HCT116 (cell line): ENCODE data around the gene DGCR8. TPM values are rescaled to one million over a fixed set of nuclear protein-coding genes. Genes with fewer than 3 reads are reported as not detected.

Experiments used
- ATAC-seq: fragments of 200-7000 bp; cut with Tn5 transposase; 2 replicates; pipeline ENCODE4 v1.9.1; 2020; ENCODE audit warnings: mild to moderate bottlenecking, moderate library complexity
- BruUV-seq: library from RNA; stranded (reverse); fragments of 400-500 nt; replicated peaks from 2 replicates; lab custom pipeline; 2021; lab: Mats Ljungman, UMichigan
- CTCF ChIA-PET: fragments of 300-600 bp; sonication (Branson Sonifier 250); formaldehyde crosslinking; loops from one replicate; lab custom pipeline; 2021; ENCODE audit warnings: antibody characterized with exemption; lab: Charles Lee
- POLR2A ChIA-PET: fragments of 300-600, 350-600 bp; sonication (Branson Sonifier 250); formaldehyde crosslinking; loops from one replicate; lab custom pipeline; 2021; ENCODE audit warnings: antibody characterized with exemption; lab: Charles Lee
- RAD21 ChIA-PET, 2 experiments: fragments of 300-600 bp; sonication (Branson Sonifier 250); formaldehyde crosslinking; loops; one replicate each; lab custom pipeline; 2023; ENCODE audit warnings: low total read pairs in 2 of 2; ENCODE audit not compliant: uncharacterized antibody in 2 of 2, unreplicated experiment in 2 of 2, low non-redundant PET in 1 of 2; lab: Charles Lee
- DNase-seq: peaks from one replicate; pipeline ENCODE4 v3.0.0-alpha.2; 2010; ENCODE audit warnings: low read depth, low spot score
- H2AFZ ChIP-seq: fragments of 200-600 bp; shearing (Covaris generic), sonication (generic); 2 replicates; pipeline ENCODE4 v1.6.1; 2017; ENCODE audit warnings: low read depth, mixed run types, mixed read lengths, antibody characterized with exemption, low read length; ENCODE audit not compliant: poor library complexity, severe bottlenecking
- H3K27ac ChIP-seq: 2 replicates; pipeline ENCODE4 v1.5.1; 2012; ENCODE audit warnings: low read depth, low read length
- H3K27me3 ChIP-seq: fragments of 200-600 bp; sonication (generic); 2 replicates; pipeline ENCODE4 v1.6.1; 2016; ENCODE audit warnings: mixed run types, low read length, mixed read lengths; ENCODE audit not compliant: insufficient read depth
- H3K36me3 ChIP-seq, 2 experiments: fragments of 200-500 bp in 1 of 2; fragments of 200-600 bp in 1 of 2; sonication (Bioruptor generic) in 1 of 2; sonication (generic) in 1 of 2; 2 replicates each; pipeline versions ENCODE4 v1.5.1 to v1.6.1; 2014 to 2016; ENCODE audit warnings: low read length in 2 of 2, inconsistent platforms in 1 of 2, mixed read lengths in 1 of 2, mixed run types in 1 of 2; ENCODE audit not compliant: insufficient read depth in 2 of 2, control insufficient read depth in 1 of 2
- H3K4me1 ChIP-seq, 2 experiments: fragments of 200-600 bp in 1 of 2; sonication (generic) in 1 of 2; 2 replicates each; pipeline versions ENCODE4 v1.5.1 to v1.6.1; 2012 to 2017; ENCODE audit warnings: low read length in 2 of 2, inconsistent platforms in 1 of 2, mild to moderate bottlenecking in 1 of 2, mixed read lengths in 1 of 2, mixed run types in 1 of 2, moderate library complexity in 1 of 2; ENCODE audit not compliant: insufficient read depth in 2 of 2, control insufficient read depth in 1 of 2
- H3K4me2 ChIP-seq: fragments of 200-600 bp; sonication (generic); 2 replicates; pipeline ENCODE4 v1.6.1; 2017; ENCODE audit warnings: mixed run types, low read length, mixed read lengths
- H3K4me3 ChIP-seq, 2 experiments: fragments of 200-600 bp in 1 of 2; sonication (generic) in 1 of 2; replicated peaks in 1 of 2; 2 replicates each; pipeline ENCODE4 v1.5.1; 2011 to 2016; ENCODE audit warnings: low read length in 2 of 2, control low read depth in 1 of 2, low read depth in 1 of 2, mild to moderate bottlenecking in 1 of 2, mixed read lengths in 1 of 2, mixed run types in 1 of 2
- H3K79me2 ChIP-seq: fragments of 200-600 bp; sonication (generic); 2 replicates; pipeline ENCODE4 v1.6.1; 2017; ENCODE audit warnings: mild to moderate bottlenecking, mixed run types, low read length, moderate library complexity, mixed read lengths; ENCODE audit not compliant: insufficient read depth
- H3K9ac ChIP-seq: fragments of 200-600 bp; sonication (generic); 2 replicates; pipeline ENCODE4 v1.6.1; 2016; ENCODE audit warnings: low read length, mixed read lengths
- H3K9me2 ChIP-seq: fragments of 200-600 bp; sonication (generic), shearing (Covaris generic); 2 replicates; pipeline ENCODE4 v1.6.1; 2017; ENCODE audit warnings: mixed run types, mild to moderate bottlenecking, moderate library complexity; ENCODE audit not compliant: insufficient read depth
- H3K9me3 ChIP-seq, 2 experiments: fragments of 200-500 bp in 1 of 2; fragments of 200-600 bp in 1 of 2; sonication (Bioruptor generic) in 1 of 2; sonication (generic) in 1 of 2; 2 replicates each; pipeline ENCODE4 v1.6.1; 2014 to 2017; ENCODE audit warnings: low read length in 2 of 2, mixed read lengths in 2 of 2, inconsistent platforms in 1 of 2, low read depth in 1 of 2, mild to moderate bottlenecking in 1 of 2, mixed run types in 1 of 2, moderate library complexity in 1 of 2; ENCODE audit not compliant: control insufficient read depth in 1 of 2, insufficient read depth in 1 of 2
- H4K20me1 ChIP-seq: fragments of 200-600 bp; sonication (generic), shearing (Covaris generic); 2 replicates; pipeline ENCODE4 v1.6.1; 2017; ENCODE audit warnings: mixed run types, mild to moderate bottlenecking, moderate library complexity; ENCODE audit not compliant: insufficient read depth
- ELF1 ChIP-seq: IDR thresholded peaks from 2 replicates; pipeline ENCODE4 v1.6.1; 2012; ENCODE audit warnings: low read depth, borderline replicate concordance
- EZH2 ChIP-seq: fragments of 200-600 bp; sonication (generic); IDR thresholded peaks from 2 replicates; pipeline ENCODE4 v1.6.1; 2017; ENCODE audit warnings: antibody characterized with exemption, mixed run types
- EZH2phosphoT487 ChIP-seq: fragments of 200-600 bp; IDR thresholded peaks from 2 replicates; pipeline ENCODE4 v1.6.1; 2018; ENCODE audit warnings: antibody characterized with exemption, borderline replicate concordance
- JUND ChIP-seq: IDR thresholded peaks from 2 replicates; pipeline ENCODE4 v1.6.1; 2012
- POLR2AphosphoS5 ChIP-seq: IDR thresholded peaks from 2 replicates; pipeline ENCODE4 v1.6.1; 2011; ENCODE audit warnings: mild to moderate bottlenecking, low read depth, low read length, moderate library complexity
- RAD21 ChIP-seq: IDR thresholded peaks from 2 replicates; pipeline ENCODE4 v1.6.1; 2012; ENCODE audit warnings: low read depth, mild to moderate bottlenecking
- REST ChIP-seq: IDR thresholded peaks from 2 replicates; pipeline ENCODE4 v1.6.1; 2012; ENCODE audit warnings: low read depth
- SIN3A ChIP-seq: IDR thresholded peaks from 2 replicates; pipeline ENCODE4 v1.6.1; 2012; ENCODE audit warnings: low read depth
- SRF ChIP-seq: IDR thresholded peaks from 2 replicates; pipeline ENCODE4 v1.6.1; 2012; ENCODE audit warnings: low read depth
- TCF7L2 ChIP-seq: IDR thresholded peaks from 2 replicates; pipeline ENCODE4 v1.7.0; 2011; ENCODE audit warnings: borderline replicate concordance, inconsistent platforms; ENCODE audit not compliant: insufficient read depth, insufficient read length; ENCODE audit errors: extremely low read depth
- ZFX ChIP-seq: fragments of 450-650 bp; IDR thresholded peaks from 2 replicates; pipeline ENCODE4 v1.6.1; 2017
- intact Hi-C: fragments of 100-400 bp; cut with micrococcal nuclease; formaldehyde crosslinking; loops from 2 replicates; pipeline ENCODE4 v1.10.0; 2022
- total RNA-seq: library from RNA; stranded (reverse); gene quantifications from one replicate; pipeline ENCODE4 v1.2.1, GENCODE V29; 2021; ENCODE audit not compliant: unreplicated experiment
- TF ChIP-seq, protein P1 (sequence below): IDR thresholded peaks from 2 replicates; pipeline ENCODE4 v1.6.1; 2012
- TF ChIP-seq, protein P2 (sequence below): IDR thresholded peaks from 2 replicates; pipeline ENCODE4 v1.6.1; 2012
- TF ChIP-seq, protein P3 (sequence below), 3 experiments: fragments of 200-600 bp in 1 of 3; sonication (generic) in 1 of 3; IDR thresholded peaks in 2 of 3; conservative IDR thresholded peaks in 1 of 3; 2 replicates each; pipeline ENCODE4 v1.5.1; 2012 to 2017; ENCODE audit warnings: low read depth in 2 of 3, low read length in 2 of 3, antibody characterized with exemption in 1 of 3, borderline replicate concordance in 1 of 3, control low read depth in 1 of 3, mild to moderate bottlenecking in 1 of 3, mixed read lengths in 1 of 3, mixed run types in 1 of 3, moderate library complexity in 1 of 3; ENCODE audit not compliant: insufficient read depth in 1 of 3

The DGCR8 gene
- total RNA-seq, 1 experiment from 2014 or later = 43.8 TPM

DNA sequence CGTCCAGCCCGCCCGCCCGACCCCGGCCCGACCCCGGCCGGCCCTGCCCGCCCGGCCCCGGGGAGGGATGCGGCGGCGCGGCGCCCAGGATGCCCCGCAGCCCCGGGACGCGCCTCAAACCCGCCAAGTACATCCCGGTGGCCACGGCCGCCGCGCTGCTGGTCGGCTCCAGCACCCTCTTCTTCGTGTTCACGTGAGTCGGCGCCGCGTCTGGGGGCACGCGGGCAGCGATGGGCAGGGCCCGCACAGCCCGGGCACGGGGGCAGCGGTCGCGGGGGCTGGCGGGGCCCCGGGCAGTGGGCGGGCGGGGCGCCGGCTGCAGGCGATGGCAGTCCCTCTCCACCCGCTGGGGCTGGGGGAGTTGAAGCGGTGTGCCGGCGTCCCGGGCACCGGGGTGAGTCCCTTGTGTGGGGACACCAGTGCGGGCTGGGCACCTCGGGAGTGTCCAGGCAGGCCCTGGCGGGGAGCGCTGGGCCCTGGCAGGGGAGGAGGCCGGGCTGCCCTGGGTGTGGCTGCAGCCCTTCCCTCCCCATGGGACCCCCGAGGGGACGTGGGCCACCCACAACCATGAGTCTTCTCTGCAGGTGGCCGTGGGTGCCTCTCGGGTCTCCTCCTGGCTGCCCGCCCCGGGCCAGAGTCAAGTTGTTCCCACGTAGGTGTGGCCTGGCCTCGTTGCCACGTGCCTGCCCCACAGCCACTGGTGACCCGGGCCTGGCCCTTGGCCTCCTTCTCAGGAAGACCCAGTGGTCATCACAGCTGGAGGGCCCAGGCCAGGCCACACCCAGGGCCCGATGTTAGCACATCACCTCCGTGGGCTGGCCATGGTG is 52.0 kb downstream of the DGCR8 start:
- H4K20me1 ChIP-seq = no peaks in the 10 kb centered on the region
- peak; percentile 4 for ATAC-seq
- BruUV-seq = no TSS peak
- H3K27me3 ChIP-seq = no peaks in the 10 kb centered on the region
- H3K27ac ChIP-seq = peak overlapping the region; percentile 74
- H3K36me3 ChIP-seq = peaks cover 0 to 6% of the 10 kb centered on the region in 2 experiments; a peak in 2 of 4 replicates
- no peak overlapping the region for H2AFZ ChIP-seq
- no peaks in the 10 kb centered on the region for H3K9me3 ChIP-seq
- intact Hi-C loops = no loop called here
- no peaks in the 10 kb centered on the region for H3K9me2 ChIP-seq
- DNase-seq = no peak
- H3K4me3 ChIP-seq = peak overlapping the region; percentile 80 to 92
- peaks cover 16 to 34% of the 10 kb centered on the region in 2 experiments; a peak in 3 of 4 replicates for H3K4me1 ChIP-seq
- H3K79me2 ChIP-seq = peaks cover 53% of the 10 kb centered on the region
- H3K9ac ChIP-seq = peak overlapping the region; percentile 89
- ChIA-PET POLR2A (no interaction called here), CTCF (no interaction called here), RAD21 (no interaction called here)
- peak overlapping the region; percentile 96 for H3K4me2 ChIP-seq
- TF ChIP-seq ELF1 (no peak), SRF (no peak), SIN3A (no peak), REST (no peak), RAD21 (no peak), POLR2AphosphoS5 (no peak), TCF7L2 (no peak), ZFX (peak; percentile 69; the same call in 1 of the 2 replicates), JUND (no peak), EZH2 (no peak), EZH2phosphoT487 (no peak)
- TF ChIP-seq, protein P1, sequence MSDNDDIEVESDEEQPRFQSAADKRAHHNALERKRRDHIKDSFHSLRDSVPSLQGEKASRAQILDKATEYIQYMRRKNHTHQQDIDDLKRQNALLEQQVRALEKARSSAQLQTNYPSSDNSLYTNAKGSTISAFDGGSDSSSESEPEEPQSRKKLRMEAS = peak; percentile 78; the same call in 1 of the 2 replicates
- TF ChIP-seq, protein P2, sequence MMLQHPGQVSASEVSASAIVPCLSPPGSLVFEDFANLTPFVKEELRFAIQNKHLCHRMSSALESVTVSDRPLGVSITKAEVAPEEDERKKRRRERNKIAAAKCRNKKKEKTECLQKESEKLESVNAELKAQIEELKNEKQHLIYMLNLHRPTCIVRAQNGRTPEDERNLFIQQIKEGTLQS = no peak
- TF ChIP-seq, protein P3, sequence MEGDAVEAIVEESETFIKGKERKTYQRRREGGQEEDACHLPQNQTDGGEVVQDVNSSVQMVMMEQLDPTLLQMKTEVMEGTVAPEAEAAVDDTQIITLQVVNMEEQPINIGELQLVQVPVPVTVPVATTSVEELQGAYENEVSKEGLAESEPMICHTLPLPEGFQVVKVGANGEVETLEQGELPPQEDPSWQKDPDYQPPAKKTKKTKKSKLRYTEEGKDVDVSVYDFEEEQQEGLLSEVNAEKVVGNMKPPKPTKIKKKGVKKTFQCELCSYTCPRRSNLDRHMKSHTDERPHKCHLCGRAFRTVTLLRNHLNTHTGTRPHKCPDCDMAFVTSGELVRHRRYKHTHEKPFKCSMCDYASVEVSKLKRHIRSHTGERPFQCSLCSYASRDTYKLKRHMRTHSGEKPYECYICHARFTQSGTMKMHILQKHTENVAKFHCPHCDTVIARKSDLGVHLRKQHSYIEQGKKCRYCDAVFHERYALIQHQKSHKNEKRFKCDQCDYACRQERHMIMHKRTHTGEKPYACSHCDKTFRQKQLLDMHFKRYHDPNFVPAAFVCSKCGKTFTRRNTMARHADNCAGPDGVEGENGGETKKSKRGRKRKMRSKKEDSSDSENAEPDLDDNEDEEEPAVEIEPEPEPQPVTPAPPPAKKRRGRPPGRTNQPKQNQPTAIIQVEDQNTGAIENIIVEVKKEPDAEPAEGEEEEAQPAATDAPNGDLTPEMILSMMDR (IDR thresholded peaks at IDR 0.05 in 2 of 3, conservative IDR thresholded peaks at IDR 0.05 in 1 of 3; ENCODE audit: borderline replicate concordance in 1 of 3, insufficient read depth in 1 of 3, low read depth in 2 of 3, low read length in 2 of 3) = no peak
